Measurements from ENCODE around the gene CEBPA.

- TF ChIP-seq CTCF (conservative IDR thresholded peaks at IDR 0.05): no peak
- TF ChIP-seq ZFX (IDR thresholded peaks at IDR 0.05): no peak
These were observed 24.9 kb downstream of the CEBPA start for GRCh38 chr19:33277434-33277833.

Data from C4-2B (cell line).